ENCODE measurements around the gene GALNT13.

GALNT13 gene

DNA sequence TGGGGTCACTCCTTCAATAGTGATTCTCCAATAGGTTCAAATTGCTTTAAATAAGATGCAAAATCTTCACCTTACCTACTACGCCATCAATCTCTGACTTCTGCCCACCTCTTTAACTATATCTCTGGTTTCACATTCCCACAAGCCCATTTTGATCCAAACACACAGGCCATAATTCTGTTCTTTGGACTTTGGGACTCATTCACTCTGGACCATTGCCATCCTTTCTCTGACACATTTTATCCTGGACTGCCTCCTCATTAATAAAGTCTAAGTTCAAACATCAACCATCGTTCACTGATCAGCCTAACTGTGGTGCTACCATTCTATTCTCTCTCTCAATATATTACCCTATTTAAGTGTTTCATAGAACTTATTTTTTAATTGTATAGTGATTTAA, 332.2 kb downstream of the GALNT13 start:
- no peak for DNase-seq (ENCODE audit: extremely low read depth in 1 of 2, low read depth in 1 of 2)

DNA sequence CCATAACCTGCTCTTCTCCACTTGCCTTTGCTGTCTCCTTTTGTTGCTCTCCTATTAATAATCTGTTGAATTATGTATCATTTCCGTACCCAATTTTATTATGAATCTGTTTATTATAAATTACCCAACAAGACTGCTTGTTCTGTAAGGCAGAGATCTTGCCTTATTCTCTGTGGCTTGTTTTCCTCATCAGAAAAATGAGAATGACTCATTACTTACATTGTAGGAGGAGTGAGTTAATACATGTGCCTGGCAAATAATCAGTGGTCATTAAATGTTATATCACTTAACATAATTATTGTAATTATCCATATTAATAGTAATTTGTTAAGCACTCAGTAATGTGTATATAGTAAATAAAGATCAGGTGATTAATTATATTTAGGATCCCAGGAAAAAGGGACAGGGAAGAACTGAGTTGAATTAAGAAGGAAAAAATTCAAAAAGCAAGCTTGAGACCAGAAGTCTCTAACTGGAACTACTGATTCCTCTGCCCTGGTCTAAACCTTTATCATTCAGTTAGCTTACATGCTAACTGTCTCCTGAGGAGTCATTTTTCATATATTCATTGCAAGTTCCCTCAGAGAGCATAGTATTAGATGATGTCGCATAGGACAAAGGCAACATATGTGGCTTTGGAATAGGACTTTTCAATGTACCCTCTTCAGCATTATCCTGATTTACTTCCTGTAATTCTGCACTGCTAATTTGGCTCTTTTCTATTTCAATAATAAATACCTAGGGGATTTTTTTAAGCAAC, 335.7 kb downstream of the GALNT13 start:
- no peak for DNase-seq (ENCODE audit: extremely low read depth in 1 of 2, low read depth in 1 of 2)

DNA sequence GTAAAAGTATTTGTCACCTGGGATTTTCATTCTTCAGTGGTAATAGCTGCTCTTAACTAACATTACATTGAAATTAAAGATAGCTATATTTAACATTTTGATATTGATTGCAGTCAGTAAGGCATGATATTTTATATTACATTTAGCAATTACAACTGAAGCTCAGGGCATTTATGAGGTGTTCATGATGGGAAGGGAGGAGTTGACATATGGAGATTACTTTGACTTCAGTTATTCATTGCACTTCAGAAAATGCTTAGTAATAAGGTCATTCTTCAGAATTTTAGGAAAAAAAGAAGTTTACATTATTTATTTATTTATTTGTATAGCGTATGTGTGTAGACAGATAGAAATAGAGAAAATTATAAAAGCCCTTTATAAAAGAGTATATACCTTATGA, 352.0 kb downstream of the GALNT13 start:
- DNase-seq (ENCODE audit: extremely low read depth in 1 of 2, low read depth in 1 of 2) = no peak

DNA sequence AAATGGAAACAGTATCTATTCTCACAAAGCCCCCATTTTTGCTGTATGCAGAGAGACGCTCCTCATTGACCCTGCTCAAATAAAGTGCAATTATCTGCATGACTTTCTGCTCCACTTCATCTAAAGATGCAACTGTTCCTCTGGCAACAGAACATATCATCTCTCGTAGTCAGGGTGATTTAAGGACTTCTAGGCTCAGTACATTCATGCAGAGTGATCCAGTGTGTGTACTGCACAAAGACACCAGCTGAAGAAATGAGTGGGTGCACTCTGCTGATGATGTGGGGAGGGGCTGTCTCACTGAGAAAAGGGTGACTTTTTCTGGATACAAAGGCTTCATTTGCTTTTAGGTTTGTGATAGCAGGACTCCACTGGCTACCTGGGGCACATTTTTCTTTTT, 355.2 kb downstream of the GALNT13 start:
- DNase-seq (ENCODE audit: extremely low read depth in 1 of 2, low read depth in 1 of 2) = no peak

DNA sequence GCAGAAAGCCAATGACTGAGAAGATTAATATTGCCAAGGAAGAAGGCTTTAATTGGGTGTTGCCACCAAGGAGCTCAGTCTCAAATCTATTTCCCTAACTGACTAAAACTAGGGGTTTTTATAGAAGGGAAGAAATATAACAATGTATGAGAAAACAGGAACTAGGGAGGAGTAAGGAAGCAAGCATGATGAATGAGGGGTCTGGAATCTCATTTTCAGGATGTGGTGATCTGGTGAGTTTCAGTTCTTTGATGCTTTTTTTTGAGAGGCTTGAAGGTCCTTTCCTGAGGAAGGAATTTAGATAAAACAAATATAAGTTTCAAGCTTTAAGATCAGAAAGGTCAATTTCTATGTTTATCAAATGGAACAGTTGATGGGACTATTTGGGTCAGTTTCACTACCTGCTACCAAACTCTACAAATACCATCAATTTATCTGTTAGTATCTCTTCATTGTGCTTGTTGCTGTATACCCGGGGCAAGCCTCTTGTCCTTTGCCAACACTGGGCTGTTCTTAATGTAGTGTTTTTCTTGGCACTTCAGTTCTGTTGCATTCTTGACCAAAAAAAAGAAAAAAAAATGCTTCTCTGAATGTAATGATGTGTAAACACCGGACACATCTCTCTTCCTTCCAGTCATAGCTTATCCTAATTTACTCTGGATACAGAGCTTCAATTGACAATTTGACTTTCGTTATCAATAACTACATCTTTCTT, 357.0 kb downstream of the GALNT13 start:
- no peak for DNase-seq (ENCODE audit: extremely low read depth in 1 of 2, low read depth in 1 of 2)

DNA sequence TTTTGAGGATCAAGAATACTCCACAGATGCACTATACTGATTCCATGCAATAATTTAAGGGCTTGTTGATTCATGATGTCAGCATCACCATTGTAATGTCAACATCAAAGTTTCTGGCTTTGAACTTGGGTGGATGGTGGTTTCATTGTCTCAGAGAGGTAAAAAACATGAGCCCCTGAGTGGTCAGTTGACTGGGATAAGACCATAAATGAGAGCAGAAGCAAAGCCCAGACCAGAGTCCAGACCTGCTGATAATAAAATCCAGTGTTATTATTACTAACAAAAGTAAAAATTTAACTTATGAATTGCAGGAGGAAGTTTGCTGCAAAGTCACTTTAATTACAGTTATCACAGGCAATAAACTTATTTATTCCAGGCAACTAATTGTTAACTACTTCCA, 358.2 kb downstream of the GALNT13 start:
- no peak for DNase-seq (ENCODE audit: extremely low read depth in 1 of 2, low read depth in 1 of 2)

DNA sequence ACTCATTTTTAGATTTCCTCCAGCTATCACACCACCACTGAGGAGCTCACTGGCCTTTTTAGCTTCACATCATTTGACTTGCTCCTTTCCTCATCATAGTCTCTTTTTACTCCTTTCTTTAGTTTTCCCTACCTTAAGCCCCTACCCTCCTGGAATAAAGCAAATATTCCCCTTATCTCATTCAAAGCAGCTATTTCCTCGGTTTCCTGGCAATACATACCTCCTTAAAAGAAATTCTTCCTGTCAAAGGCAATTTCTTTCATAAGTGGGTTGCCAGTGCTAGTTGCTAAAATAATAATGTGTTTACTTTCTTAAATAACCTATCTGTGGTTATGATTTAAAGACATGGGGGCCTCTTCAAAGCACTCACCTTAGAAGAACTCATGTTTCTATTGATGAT, 359.3 kb downstream of the GALNT13 start:
- DNase-seq (ENCODE audit: extremely low read depth in 1 of 2, low read depth in 1 of 2) = no peak

DNA sequence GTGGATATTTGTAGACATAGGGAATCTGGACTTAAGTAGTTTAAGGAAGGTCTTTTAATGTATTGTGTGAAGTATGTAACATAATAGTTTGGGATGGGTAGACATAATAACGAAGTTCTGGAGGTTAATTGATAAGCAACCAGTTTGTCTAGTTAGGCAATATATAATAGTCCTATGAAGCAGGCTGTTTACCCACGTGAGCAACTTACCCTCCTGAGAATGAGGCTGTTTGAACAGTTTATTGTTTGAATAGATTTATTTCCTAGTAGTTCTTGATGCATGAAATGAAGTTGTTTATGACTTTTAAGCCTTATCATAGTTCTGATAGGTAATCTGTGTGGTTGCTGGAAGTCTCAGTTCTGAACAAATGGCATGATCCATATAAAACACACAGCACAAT, 361.5 kb downstream of the GALNT13 start:
- no peak for DNase-seq (ENCODE audit: extremely low read depth in 1 of 2, low read depth in 1 of 2)

DNA sequence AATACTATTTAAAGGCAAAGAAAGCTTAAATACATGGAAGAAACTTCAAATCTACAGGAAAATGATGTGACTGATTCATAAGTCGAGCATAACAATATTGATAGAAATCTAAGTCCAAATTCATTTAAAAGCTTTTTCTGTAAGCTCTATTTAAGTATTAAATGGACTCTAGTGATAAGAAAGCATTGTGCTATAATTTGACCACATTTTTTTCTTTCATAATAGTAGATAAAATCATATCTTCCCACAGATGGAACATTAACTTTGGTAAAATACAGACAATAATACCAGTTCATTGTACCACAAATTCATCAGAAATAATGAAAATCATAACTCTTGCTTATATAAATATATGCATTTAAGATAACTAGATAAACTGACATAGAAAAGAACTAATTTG, 366.5 kb downstream of the GALNT13 start:
- DNase-seq (ENCODE audit: extremely low read depth in 1 of 2, low read depth in 1 of 2) = no peak

DNA sequence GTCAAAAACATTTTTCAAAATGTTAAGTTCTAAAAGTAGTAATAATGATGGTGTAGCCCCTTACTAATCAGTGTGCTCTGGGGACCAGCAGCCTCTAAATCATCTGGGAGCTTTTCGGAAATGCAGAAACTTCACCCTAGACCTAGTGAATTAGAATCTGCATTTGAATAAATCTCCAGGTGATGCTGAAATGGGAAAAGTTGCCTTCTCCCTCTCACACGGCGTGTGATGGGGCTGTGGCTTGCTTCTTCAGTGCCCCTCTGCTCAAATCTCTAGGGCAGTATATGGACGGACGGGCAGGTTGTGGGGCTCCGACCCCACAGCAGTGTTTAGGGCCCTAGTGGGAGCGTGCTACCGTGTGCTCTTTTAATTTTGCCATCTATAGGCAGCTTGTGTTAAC, 368.6 kb downstream of the GALNT13 start:
- DNase-seq (ENCODE audit: extremely low read depth in 1 of 2, low read depth in 1 of 2) = no peak

DNA sequence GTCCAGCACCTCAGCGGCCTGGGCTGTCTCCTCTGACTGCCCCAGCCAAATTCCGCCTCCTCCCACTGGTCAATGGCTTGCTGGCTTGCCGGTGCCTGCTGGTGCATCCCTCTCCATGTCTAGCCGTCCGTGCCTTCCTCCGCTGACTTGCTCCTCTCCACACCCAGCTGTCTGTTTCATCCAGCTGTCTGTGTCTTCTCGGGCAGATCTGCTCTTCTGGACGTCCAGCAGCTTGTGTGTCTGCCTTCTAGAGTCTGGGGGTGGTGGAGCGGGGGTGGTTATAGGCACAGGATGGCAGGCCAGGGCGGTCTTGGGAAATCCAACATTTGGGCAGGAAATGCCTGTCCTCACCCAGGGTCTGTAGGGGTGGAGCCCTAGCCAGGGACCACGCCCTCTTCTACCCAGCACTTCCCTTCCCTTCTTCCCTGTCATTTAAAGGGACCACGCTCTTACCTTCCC, 369.2 kb downstream of the GALNT13 start:
- no peak for DNase-seq (ENCODE audit: extremely low read depth in 1 of 2, low read depth in 1 of 2)

DNA sequence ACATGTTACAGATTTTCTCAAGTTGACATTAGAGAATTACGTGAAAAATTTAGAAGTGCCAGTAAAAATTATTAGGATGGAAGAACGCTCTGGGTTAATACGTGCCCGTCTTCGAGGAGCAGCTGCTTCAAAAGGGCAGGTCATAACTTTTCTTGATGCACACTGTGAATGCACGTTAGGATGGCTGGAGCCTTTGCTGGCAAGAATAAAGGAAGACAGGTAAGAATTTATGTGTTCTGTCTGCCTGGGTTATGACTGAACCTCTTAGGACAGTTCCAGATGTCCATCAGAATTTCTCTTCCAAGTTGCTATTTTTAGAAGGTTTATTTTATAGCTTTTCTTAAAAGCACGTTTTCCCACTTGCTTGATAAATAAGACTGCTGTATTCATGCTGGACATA, 371.0 kb downstream of the GALNT13 start:
- DNase-seq (ENCODE audit: extremely low read depth in 1 of 2, low read depth in 1 of 2) = no peak

DNA sequence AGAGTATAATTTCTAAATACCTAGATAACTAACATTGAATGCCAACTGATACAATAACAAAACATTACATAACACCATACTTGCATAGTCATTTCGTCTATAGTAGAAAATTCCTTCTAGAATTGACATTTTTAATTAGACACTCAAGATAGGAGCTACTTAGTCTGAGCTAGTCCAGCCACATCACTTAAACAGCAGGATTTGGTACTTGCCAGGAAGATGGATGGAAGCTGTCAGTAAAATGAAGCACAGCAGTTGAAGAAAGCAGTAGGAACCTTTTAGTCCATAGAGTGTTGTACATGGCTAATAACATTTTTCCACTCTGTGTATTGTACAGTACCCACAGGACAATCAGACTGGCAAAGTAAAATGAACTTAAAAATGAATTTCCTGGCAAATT, 372.0 kb downstream of the GALNT13 start:
- no peak for DNase-seq (ENCODE audit: extremely low read depth in 1 of 2, low read depth in 1 of 2)

DNA sequence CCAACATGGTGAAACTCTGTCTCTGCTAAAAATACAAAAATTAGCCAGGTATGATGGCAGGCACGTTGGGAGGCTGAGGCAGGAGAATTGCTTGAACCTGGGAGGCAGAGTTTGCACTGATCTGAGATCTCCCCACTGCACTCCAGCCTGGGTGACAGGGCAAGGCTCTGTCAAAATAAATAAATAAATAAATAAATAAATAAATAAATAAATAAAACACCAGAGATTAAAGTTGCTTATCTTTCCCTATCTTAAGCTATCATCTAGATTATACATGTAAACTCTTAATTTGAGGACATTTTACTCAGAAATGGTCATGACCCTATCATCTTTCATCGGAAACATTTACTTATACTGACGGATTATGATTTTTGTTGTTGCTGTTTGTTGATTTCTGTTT, 373.2 kb downstream of the GALNT13 start:
- no peak for DNase-seq (ENCODE audit: extremely low read depth in 1 of 2, low read depth in 1 of 2)

DNA sequence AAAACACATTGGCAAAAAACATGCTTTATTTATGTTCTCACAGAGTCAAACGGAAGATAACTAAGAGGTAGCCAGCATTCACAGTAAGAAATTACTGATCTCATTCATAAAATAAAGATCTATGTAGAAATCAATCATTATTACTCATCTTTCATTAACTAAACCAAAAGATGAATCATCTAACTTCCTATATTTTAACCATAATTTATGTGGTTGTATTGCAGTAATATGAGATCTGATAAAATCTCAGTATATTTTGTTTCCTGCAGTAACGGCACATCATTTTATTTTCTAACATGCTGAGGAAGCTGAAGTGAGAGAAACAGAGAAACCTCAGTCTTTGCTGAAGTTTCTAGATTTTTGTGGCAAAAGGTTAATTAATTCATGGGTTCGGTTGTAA, 375.8 kb downstream of the GALNT13 start:
- DNase-seq (ENCODE audit: extremely low read depth in 1 of 2, low read depth in 1 of 2) = no peak

DNA sequence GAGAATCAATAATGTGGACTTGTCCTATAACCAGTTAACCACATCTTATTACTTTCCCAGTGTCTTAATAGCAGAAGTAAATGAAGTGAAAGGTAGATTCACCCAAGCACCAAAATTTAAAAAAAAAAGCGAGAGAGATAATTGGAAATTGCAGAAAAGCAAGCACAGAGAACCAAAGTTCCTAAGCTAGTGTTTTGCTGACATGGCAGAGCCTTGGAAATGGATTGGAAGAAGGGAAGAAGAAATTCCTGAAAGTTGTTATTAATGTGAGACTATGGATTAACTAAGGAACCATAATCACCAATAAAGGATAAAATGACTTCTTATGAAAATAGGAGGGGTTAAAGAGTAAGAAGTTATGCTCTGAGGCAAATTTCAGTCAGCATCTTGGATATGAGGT, 384.4 kb downstream of the GALNT13 start:
- DNase-seq (ENCODE audit: extremely low read depth in 1 of 2, low read depth in 1 of 2) = no peak

DNA sequence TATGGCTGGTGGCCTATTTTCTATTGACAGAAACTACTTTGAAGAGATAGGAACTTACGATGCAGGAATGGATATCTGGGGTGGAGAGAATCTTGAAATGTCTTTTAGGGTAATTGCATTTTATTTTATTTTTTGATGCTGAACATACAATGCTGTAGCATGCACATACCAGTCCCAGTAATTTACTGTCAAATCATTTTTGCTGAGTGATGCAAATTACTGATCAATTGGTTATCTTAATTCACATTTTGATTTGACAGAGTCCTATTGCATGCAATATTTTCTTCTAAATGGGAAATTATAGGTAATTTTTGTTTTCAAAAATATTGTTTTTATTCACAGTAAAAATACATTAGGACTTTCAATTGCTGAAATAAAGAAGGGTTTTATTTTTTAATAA, 387.3 kb downstream of the GALNT13 start:
- no peak for DNase-seq (ENCODE audit: extremely low read depth in 1 of 2, low read depth in 1 of 2)

DNA sequence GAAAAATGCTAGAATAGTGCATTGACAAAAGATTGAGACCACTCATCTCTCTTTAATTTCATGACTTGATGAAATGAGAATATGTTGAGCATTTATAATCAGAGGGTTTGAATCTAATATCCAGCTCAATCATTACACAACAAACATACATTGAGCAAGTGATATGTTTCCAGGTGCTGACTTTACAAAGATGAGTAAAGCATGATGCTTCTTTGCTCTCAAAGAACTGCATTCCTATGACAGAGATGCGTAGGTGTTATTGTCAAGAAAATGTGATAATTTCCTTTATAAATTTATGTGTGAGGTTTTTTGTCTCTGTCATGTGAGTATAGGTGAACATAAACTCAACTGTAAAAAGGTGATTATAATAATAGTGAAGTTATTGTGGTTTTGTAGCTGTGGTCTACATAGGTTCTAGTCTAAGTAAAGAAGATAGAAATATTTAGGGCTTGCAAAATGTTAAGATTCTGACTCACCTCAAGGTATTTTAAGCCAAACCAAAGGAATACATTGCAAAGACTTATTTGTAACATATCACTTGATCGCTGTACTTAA, 389.8 kb downstream of the GALNT13 start:
- DNase-seq (ENCODE audit: extremely low read depth in 1 of 2, low read depth in 1 of 2) = no peak

DNA sequence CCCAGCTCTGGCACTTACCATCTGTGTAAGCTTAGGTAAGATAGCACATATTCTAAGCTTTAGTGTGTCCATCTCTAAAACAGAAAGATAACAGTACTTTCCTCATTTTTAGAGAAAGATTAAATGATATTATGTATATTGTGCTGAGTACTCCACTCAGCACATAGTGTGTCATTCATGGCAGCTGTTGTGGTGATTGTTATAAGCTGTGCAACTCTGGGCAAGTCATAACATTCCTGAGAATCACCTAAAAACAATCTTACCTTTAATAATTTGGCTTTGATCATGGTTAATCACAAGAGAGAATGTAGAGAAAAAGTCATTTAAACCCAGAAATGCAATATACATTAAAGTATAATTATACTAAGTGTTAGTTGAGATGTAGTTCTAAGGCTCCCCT, 391.5 kb downstream of the GALNT13 start:
- no peak for DNase-seq (ENCODE audit: extremely low read depth in 1 of 2, low read depth in 1 of 2)

DNA sequence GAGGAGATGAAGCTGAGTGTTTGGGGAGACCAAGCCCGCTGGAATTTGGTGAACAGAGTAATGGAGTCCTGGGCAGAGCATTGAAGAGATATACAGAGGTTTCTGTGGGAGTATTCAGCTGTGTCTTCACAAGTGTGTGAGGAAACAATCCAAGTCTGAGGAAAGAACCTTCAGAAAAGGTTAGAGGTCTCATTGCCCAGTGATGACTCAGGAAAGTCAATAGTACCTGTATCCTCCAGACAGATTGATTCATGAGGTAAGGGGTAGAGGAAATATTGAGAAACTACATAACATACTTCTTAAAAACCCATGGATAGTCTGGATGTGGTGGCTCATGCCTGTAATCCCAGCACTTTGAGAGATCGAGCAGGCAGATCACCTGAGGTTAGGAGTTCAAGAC, 392.3 kb downstream of the GALNT13 start:
- no peak for DNase-seq (ENCODE audit: extremely low read depth in 1 of 2, low read depth in 1 of 2)

DNA sequence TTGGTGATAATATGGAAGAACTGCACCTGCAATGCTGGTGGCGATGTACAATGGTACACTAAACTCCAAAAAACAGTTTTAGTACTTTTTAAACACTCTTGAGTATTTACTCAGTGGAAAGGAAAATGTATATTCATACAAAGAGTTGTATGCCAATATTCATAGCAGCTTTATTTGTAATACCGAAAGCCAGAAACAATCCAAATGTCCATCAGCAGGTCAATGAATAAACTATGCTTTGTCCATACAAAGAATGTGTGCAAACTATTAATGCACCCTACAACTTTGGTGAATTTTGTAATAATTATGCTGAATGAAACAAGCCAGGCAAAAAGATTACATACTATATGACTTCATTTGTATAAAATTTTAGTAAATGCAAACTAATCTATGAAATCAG, 396.3 kb downstream of the GALNT13 start:
- DNase-seq (ENCODE audit: extremely low read depth in 1 of 2, low read depth in 1 of 2) = no peak

DNA sequence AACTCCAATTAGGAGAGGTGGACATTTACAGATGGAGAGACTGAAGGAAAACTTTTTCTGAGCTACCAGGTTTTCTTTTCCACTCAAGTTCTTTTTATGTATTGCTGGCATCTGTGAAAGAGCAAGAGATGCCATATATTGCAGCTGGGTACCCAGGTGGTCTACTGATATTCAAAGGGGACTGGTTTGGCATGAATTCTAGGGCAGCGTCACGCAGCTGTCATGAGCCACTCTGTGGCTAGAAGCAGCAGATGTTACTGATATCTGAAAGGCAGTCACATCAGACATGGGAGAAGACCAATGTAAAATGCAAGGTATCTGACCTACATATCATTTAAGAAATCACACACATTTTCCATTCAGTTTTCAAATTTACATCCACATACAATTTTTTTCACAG, 408.8 kb downstream of the GALNT13 start:
- no peak for DNase-seq (ENCODE audit: extremely low read depth in 1 of 2, low read depth in 1 of 2)
